IMR-90 (cell line): ENCODE results near the gene ETFRF1. TPM values are rescaled to one million over a fixed set of nuclear protein-coding genes. Genes with fewer than 3 reads are reported as not detected.

Source experiments
- ATAC-seq: fragments of 200-7000 bp; cut with Tn5 transposase; 2 replicates; pipeline ENCODE4 v1.9.1; 2020; ENCODE audit warnings: low read depth, mild to moderate bottlenecking, moderate library complexity
- BruUV-seq: library from RNA; stranded (reverse); fragments of 400-500 nt; replicated peaks from 2 replicates; lab custom pipeline; 2021; lab: Mats Ljungman, UMichigan
- CTCF ChIA-PET: fragments of 300-600 bp; formaldehyde crosslinking; extraction: SDS; loops from one replicate; lab custom pipeline; 2021; ENCODE audit warnings: antibody characterized with exemption; lab: Yijun Ruan, JAX
- POLR2A ChIA-PET: fragments of 300-600 bp; sonication (Branson Sonifier 250); formaldehyde crosslinking; loops from one replicate; lab custom pipeline; 2022; ENCODE audit warnings: antibody characterized with exemption; ENCODE audit not compliant: unreplicated experiment; lab: Charles Lee
- DNase-seq: peaks from one replicate; pipeline ENCODE4 v3.0.0; 2013
- H2AFZ ChIP-seq: replicated peaks from 2 replicates; pipeline ENCODE3; 2013; ENCODE audit warnings: low read length, mild to moderate bottlenecking; ENCODE audit not compliant: poor library complexity
- H2AK5ac ChIP-seq: 2 replicates; pipeline ENCODE4 v1.6.1; 2013; ENCODE audit warnings: low read depth, low read length, inconsistent platforms
- H2AK9ac ChIP-seq: replicated peaks from 2 replicates; pipeline ENCODE3; 2013; ENCODE audit warnings: mild to moderate bottlenecking, low read depth, low read length, moderate library complexity; ENCODE audit not compliant: poor library complexity
- H2BK120ac ChIP-seq: 2 replicates; pipeline ENCODE4 v1.6.1; 2013; ENCODE audit warnings: low read depth, low read length, inconsistent platforms
- H2BK15ac ChIP-seq: 3 replicates; pipeline ENCODE4 v1.6.1; 2013; ENCODE audit warnings: low read depth, low read length, inconsistent platforms
- H2BK20ac ChIP-seq: 2 replicates; pipeline ENCODE4 v1.6.1; 2013; ENCODE audit warnings: low read depth, mild to moderate bottlenecking, inconsistent platforms, low read length, moderate library complexity
- H2BK5ac ChIP-seq: 2 replicates; pipeline ENCODE4 v1.6.1; 2013; ENCODE audit warnings: mild to moderate bottlenecking, low read depth, low read length, inconsistent platforms; ENCODE audit not compliant: poor library complexity, severe bottlenecking
- H3K14ac ChIP-seq: replicated peaks from 2 replicates; pipeline ENCODE4 v1.6.1; 2013; ENCODE audit warnings: low read depth, low read length, inconsistent platforms
- H3K18ac ChIP-seq: 2 replicates; pipeline ENCODE4 v1.6.1; 2013; ENCODE audit warnings: low read depth, low read length, control low read depth
- H3K23ac ChIP-seq: 2 replicates; pipeline ENCODE4 v1.6.1; 2013; ENCODE audit warnings: low read depth, low read length, inconsistent platforms
- H3K27ac ChIP-seq: 2 replicates; pipeline ENCODE4 v1.5.1; 2013; ENCODE audit warnings: mild to moderate bottlenecking, control low read depth, low read length; ENCODE audit not compliant: insufficient read depth
- H3K27me3 ChIP-seq: 2 replicates; pipeline ENCODE4 v1.6.1; 2013; ENCODE audit warnings: low read length; ENCODE audit not compliant: control insufficient read depth, insufficient read depth
- H3K36me3 ChIP-seq: 2 replicates; pipeline ENCODE4 v1.6.1; 2013; ENCODE audit warnings: low read length, mixed read lengths; ENCODE audit not compliant: control insufficient read depth, insufficient read depth
- H3K4ac ChIP-seq: 2 replicates; pipeline ENCODE4 v1.6.1; 2013; ENCODE audit warnings: low read depth, low read length, inconsistent platforms
- H3K4me1 ChIP-seq: 2 replicates; pipeline ENCODE4 v1.6.1; 2013; ENCODE audit warnings: low read length, mixed read lengths; ENCODE audit not compliant: control insufficient read depth, insufficient read depth
- H3K4me2 ChIP-seq: 2 replicates; pipeline ENCODE4 v1.6.1; 2013; ENCODE audit warnings: low read depth, mild to moderate bottlenecking, control low read depth, low read length, moderate library complexity
- H3K4me3 ChIP-seq: 2 replicates; pipeline ENCODE4 v1.5.1; 2013; ENCODE audit warnings: low read depth, mild to moderate bottlenecking, control low read depth, low read length, moderate library complexity; ENCODE audit not compliant: insufficient read depth
- H3K56ac ChIP-seq: 2 replicates; pipeline ENCODE4 v1.6.1; 2013; ENCODE audit warnings: low read length, inconsistent platforms; ENCODE audit not compliant: insufficient read depth; ENCODE audit errors: extremely low read depth
- H3K79me1 ChIP-seq, 2 experiments: 2 replicates each; pipeline ENCODE4 v1.6.1; 2013; ENCODE audit warnings: low read length in 2 of 2, inconsistent platforms in 1 of 2, low read depth in 1 of 2
- H3K9ac ChIP-seq: 2 replicates; pipeline ENCODE4 v1.6.1; 2013; ENCODE audit warnings: low read depth, low read length, control low read depth
- H3K9me1 ChIP-seq: 2 replicates; pipeline ENCODE4 v1.6.1; 2013; ENCODE audit warnings: low read length, inconsistent platforms; ENCODE audit not compliant: insufficient read depth
- H3K9me3 ChIP-seq: 2 replicates; pipeline ENCODE4 v1.6.1; 2013; ENCODE audit warnings: low read length; ENCODE audit not compliant: control insufficient read depth, insufficient read depth
- H4K20me1 ChIP-seq: 2 replicates; pipeline ENCODE4 v1.6.1; 2013; ENCODE audit warnings: low read length, inconsistent platforms; ENCODE audit not compliant: insufficient read depth
- H4K5ac ChIP-seq: 2 replicates; pipeline ENCODE4 v1.6.1; 2013; ENCODE audit warnings: mild to moderate bottlenecking, low read depth, low read length, control low read depth
- H4K8ac ChIP-seq, 2 experiments: 2 replicates each; pipeline ENCODE4 v1.6.1; 2013; ENCODE audit warnings: low read depth in 2 of 2, low read length in 2 of 2, control low read depth in 1 of 2, inconsistent platforms in 1 of 2
- H4K91ac ChIP-seq: 2 replicates; pipeline ENCODE4 v1.6.1; 2013; ENCODE audit warnings: low read depth, low read length, inconsistent platforms; ENCODE audit not compliant: insufficient read depth
- MAZ ChIP-seq: IDR thresholded peaks from 2 replicates; pipeline ENCODE4 v1.6.1; 2012; ENCODE audit warnings: low read depth, mild to moderate bottlenecking, low read length, improper control_type of control experiment, moderate library complexity, borderline replicate concordance
- RFX5 ChIP-seq: IDR thresholded peaks from 2 replicates; pipeline ENCODE4 v1.8.0; 2012; ENCODE audit warnings: low read depth, mild to moderate bottlenecking, low read length, moderate library complexity
- WGBS, 2 experiments: methylation state at CpG; one replicate each; pipeline versions ENCODE4 v1.1.5 to v1.1.7; 2013; ENCODE audit warnings: missing lambda C conversion rate in 2 of 2; ENCODE audit not compliant: insufficient read length in 1 of 2; ENCODE audit errors: extremely low coverage in 2 of 2; 5-methylcytosine and 5-hydroxymethylcytosine counted together
- dilution Hi-C: fragments of 300-500 bp; cut with HindIII; formaldehyde crosslinking; loops from one replicate; pipeline ENCODE4 v1.14.3; 2018; ENCODE audit warnings: low sequenced_read_pairs; ENCODE audit not compliant: unreplicated experiment
- in situ Hi-C: fragments of 300-500 bp; cut with MboI; formaldehyde crosslinking; loops from 3 replicates; pipeline ENCODE4 v1.14.3; 2019; ENCODE audit warnings: low sequenced_read_pairs, inconsistent platforms, mixed read lengths
- intact Hi-C: fragments of 100-400 bp; cut with micrococcal nuclease; formaldehyde crosslinking; loops from 2 replicates; pipeline ENCODE4 v1.10.0; 2022
- polyA plus RNA-seq, 3 experiments: library from polyadenylated mRNA; depleted of rRNA; stranded (reverse); fragments of >200 nt; gene quantifications; 2 replicates each; pipeline ENCODE4 v1.2.3, GENCODE V29; 2012; ENCODE audit warnings: low replicate concordance in 1 of 3
- total RNA-seq: library from RNA; depleted of rRNA; stranded (reverse); fragments of >200 nt; gene quantifications from 2 replicates; pipeline ENCODE4 v1.2.3, GENCODE V29; 2012

The ETFRF1 gene
- total and polyA plus RNA-seq, 2 of the 4 experiments (the other 2 are of a cell fraction) = 8.6 to 14.4 TPM

DNA sequence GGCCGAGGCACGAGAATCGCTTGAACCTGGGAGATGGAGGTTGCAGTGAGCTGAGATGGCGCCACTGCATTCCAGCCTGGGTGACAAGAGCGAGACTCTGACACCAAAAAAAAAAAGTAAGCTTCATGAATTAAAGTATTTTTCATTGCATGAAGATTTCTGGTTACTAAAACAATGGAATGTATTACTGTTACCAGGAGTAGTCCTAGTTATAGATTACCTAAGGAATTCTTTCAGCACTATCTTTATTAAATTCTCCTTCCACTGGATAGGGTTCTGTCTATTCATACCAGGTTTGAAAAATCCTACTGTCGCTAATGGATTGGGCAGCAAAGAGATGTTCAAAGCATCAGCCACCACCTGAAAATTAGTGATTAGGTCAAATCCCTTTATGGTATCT lies 12.4 kb downstream of the ETFRF1 start:
- dilution Hi-C loops = no loop called here
- WGBS, 2 experiments = no CpG with 5 or more reads among the region's 6 CpGs

More for the DNA sequence above, 12.4 kb downstream of the ETFRF1 start:
- H4K5ac ChIP-seq = no peak overlapping the region
- H3K18ac ChIP-seq = no peak overlapping the region
- H3K4me2 ChIP-seq = no peak overlapping the region
- no peak overlapping the region for H3K27ac ChIP-seq
- H3K14ac ChIP-seq = no peak overlapping the region
- H3K79me1 ChIP-seq = peaks cover 15 to 29% of the 10 kb centered on the region in 2 experiments
- H3K9me3 ChIP-seq = no peaks in the 10 kb centered on the region
- no peak overlapping the region for H2BK20ac ChIP-seq
- no peak overlapping the region for H3K4ac ChIP-seq
- H2AK5ac ChIP-seq = no peak overlapping the region
- peaks cover 4% of the 10 kb centered on the region for H3K9me1 ChIP-seq
- H3K36me3 ChIP-seq = peaks cover 14% of the 10 kb centered on the region
- no peak overlapping the region for H4K91ac ChIP-seq
- DNase-seq (no peak), ATAC-seq (no peak)
- BruUV-seq = no TSS peak
- intact Hi-C loops (no loop called here), in situ Hi-C loops (no loop called here)
- no peak overlapping the region for H3K56ac ChIP-seq
- H2BK15ac ChIP-seq = no peak overlapping the region
- no peak overlapping the region for H3K9ac ChIP-seq
- CTCF ChIA-PET = no interaction called here
- H2BK5ac ChIP-seq = peak overlapping the region; percentile 24
- no peak overlapping the region for H2AFZ ChIP-seq
- no peak overlapping the region for H2BK120ac ChIP-seq
- H4K20me1 ChIP-seq = no peaks in the 10 kb centered on the region
- H4K8ac ChIP-seq = no peak overlapping the region
- POLR2A ChIA-PET = no interaction called here
- no peaks in the 10 kb centered on the region for H3K4me1 ChIP-seq
- no peak overlapping the region for H3K23ac ChIP-seq
- no peak for TF ChIP-seq MAZ
- no peak for TF ChIP-seq RFX5
- H2AK9ac ChIP-seq = no peak overlapping the region
- no peak overlapping the region for H3K4me3 ChIP-seq
- no peaks in the 10 kb centered on the region for H3K27me3 ChIP-seq
